ENCODE results near the gene ZNF324B.

DNA sequence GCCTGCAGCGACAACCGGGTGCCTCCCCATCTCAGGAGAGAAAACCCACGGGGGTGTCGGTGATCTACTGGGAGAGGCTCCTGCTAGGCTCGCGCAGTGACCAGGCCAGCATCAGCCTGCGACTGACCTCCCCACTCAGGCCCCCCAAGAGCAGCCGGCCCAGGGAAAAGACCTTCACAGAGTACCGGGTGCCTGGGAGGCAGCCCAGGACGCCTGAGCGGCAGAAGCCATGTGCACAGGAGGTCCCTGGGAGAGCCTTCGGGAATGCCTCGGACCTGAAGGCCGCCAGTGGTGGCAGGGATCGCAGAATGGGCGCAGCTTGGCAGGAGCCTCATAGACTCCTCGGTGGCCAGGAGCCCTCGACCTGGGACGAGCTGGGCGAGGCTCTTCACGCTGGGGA, 3.9 kb downstream of the ZNF324B start:
- TF ChIP-seq, protein P1, sequence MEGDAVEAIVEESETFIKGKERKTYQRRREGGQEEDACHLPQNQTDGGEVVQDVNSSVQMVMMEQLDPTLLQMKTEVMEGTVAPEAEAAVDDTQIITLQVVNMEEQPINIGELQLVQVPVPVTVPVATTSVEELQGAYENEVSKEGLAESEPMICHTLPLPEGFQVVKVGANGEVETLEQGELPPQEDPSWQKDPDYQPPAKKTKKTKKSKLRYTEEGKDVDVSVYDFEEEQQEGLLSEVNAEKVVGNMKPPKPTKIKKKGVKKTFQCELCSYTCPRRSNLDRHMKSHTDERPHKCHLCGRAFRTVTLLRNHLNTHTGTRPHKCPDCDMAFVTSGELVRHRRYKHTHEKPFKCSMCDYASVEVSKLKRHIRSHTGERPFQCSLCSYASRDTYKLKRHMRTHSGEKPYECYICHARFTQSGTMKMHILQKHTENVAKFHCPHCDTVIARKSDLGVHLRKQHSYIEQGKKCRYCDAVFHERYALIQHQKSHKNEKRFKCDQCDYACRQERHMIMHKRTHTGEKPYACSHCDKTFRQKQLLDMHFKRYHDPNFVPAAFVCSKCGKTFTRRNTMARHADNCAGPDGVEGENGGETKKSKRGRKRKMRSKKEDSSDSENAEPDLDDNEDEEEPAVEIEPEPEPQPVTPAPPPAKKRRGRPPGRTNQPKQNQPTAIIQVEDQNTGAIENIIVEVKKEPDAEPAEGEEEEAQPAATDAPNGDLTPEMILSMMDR (conservative IDR thresholded peaks at IDR 0.05) = no peak
- no peak for TF ChIP-seq EZH2 (IDR thresholded peaks at IDR 0.05; ENCODE audit: low read depth)

Data from PC-9 (cell line).